ENCODE results near the gene NECTIN2. TPM values are rescaled to one million over a fixed set of nuclear protein-coding genes. Genes with fewer than 3 reads are reported as not detected.

The NECTIN2 gene
- total and polyA plus RNA-seq, 2 donors = 11.2 to 19.5 TPM

- Histone ChIP-seq H3K9me3 (ENCODE audit: control insufficient read depth in 2 of 2, insufficient read depth in 1 of 2, low read length in 1 of 2) (peaks cover 0 to 8% of the 10 kb centered on the region in 2 donors), H3K4me1 (ENCODE audit: control insufficient read depth in 2 of 2, insufficient read depth in 2 of 2, low read length in 2 of 2) (peaks cover 0 to 10% of the 10 kb centered on the region in 2 donors), H3K27me3 (ENCODE audit: control insufficient read depth in 2 of 2, insufficient read depth in 1 of 2, low read length in 1 of 2) (peaks cover 0 to 37% of the 10 kb centered on the region in 2 donors), H3K27ac (ENCODE audit: low read depth in 1 of 2, low read length in 1 of 2) (no peak overlapping the region), H3K36me3 (ENCODE audit: control insufficient read depth in 2 of 2, insufficient read depth in 2 of 2, low read length in 1 of 2) (no peaks in the 10 kb centered on the region), H3K4me3 (ENCODE audit: low read length in 2 of 2) (no peak overlapping the region)
- 41% methylated on average over 14 of the region's 14 CpGs for WGBS
- no peak for DNase-seq (ENCODE audit: low read depth in 6 of 9, low spot score in 9 of 9)
These were observed 38.2 kb upstream of the NECTIN2 start for GRCh38 chr19:44807652-44808462.

- H3K4me1 ChIP-seq (ENCODE audit: control insufficient read depth in 2 of 2, insufficient read depth in 2 of 2, low read length in 2 of 2) = peaks cover 0 to 10% of the 10 kb centered on the region in 2 donors
- H3K4me3 ChIP-seq (ENCODE audit: low read length in 2 of 2) = peak within 1 kb of the TSS; percentile 20 to 24
- no peaks in the 10 kb centered on the region for H3K36me3 ChIP-seq (ENCODE audit: control insufficient read depth in 2 of 2, insufficient read depth in 2 of 2, low read length in 1 of 2)
- no peak for DNase-seq (ENCODE audit: low read depth in 6 of 9, low spot score in 9 of 9)
- H3K9me3 ChIP-seq (ENCODE audit: control insufficient read depth in 2 of 2, insufficient read depth in 1 of 2, low read length in 1 of 2) = peaks cover 0 to 8% of the 10 kb centered on the region in 2 donors
- 4% methylated on average over 59 of the region's 59 CpGs for WGBS
- H3K27me3 ChIP-seq (ENCODE audit: control insufficient read depth in 2 of 2, insufficient read depth in 1 of 2, low read length in 1 of 2) = peaks cover 0 to 37% of the 10 kb centered on the region in 2 donors
- no peak within 1 kb of the TSS for H3K27ac ChIP-seq (ENCODE audit: low read depth in 1 of 2, low read length in 1 of 2)
These were observed 37.4 kb upstream of the NECTIN2 start, which contains the start of gene BCAM for GRCh38 chr19:44808463-44809371. BCAM (plus strand) TSS chr19:44809103; CDS start chr19:44809125, 22 bp downstream.

DNA sequence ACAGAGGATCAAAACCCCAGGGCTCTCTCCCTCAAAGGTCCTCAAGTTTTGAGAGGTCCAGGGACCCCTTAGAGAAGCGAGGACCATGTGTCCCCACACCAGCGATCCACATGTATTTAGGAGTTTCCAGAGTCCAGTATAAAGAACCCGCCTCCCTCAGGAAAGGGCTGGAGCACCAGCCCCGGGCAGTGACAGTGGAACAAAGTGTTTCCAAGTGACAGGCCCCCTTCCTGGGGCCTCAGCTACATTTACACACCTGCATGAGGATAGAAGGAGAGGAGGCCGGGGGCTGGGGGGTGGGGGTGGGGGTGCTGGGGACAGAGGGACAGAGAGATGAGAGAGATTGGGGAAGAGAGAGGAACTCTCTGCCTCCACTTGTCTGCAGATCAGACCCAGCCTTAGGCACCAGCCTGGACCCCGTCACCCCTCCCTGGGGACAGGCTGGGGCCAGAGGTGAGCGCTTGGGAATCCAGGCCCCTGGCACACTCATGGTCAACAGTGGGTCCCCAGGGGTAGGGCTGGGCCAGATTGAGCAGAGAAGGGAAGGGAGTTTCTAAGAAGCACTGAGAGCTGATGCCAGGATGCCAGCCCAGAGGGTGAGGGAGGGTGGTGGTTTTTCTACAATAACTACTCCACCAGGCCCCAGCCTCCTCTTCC is 36.4 kb upstream of the NECTIN2 start:
- DNase-seq (ENCODE audit: low read depth in 6 of 9, low spot score in 9 of 9) = no peak
- Histone ChIP-seq H3K4me1 (ENCODE audit: control insufficient read depth in 2 of 2, insufficient read depth in 2 of 2, low read length in 2 of 2) (peaks cover 0 to 10% of the 10 kb centered on the region in 2 donors), H3K4me3 (ENCODE audit: low read length in 2 of 2) (peak overlapping the region; percentile 19 to 24), H3K36me3 (ENCODE audit: control insufficient read depth in 2 of 2, insufficient read depth in 2 of 2, low read length in 1 of 2) (no peaks in the 10 kb centered on the region), H3K9me3 (ENCODE audit: control insufficient read depth in 2 of 2, insufficient read depth in 1 of 2, low read length in 1 of 2) (peaks cover 0 to 5% of the 10 kb centered on the region in 2 donors), H3K27me3 (ENCODE audit: control insufficient read depth in 2 of 2, insufficient read depth in 1 of 2, low read length in 1 of 2) (peaks cover 0 to 33% of the 10 kb centered on the region in 2 donors), H3K27ac (ENCODE audit: low read depth in 1 of 2, low read length in 1 of 2) (no peak overlapping the region)
- WGBS = 70% methylated on average over 7 of the region's 7 CpGs

DNA sequence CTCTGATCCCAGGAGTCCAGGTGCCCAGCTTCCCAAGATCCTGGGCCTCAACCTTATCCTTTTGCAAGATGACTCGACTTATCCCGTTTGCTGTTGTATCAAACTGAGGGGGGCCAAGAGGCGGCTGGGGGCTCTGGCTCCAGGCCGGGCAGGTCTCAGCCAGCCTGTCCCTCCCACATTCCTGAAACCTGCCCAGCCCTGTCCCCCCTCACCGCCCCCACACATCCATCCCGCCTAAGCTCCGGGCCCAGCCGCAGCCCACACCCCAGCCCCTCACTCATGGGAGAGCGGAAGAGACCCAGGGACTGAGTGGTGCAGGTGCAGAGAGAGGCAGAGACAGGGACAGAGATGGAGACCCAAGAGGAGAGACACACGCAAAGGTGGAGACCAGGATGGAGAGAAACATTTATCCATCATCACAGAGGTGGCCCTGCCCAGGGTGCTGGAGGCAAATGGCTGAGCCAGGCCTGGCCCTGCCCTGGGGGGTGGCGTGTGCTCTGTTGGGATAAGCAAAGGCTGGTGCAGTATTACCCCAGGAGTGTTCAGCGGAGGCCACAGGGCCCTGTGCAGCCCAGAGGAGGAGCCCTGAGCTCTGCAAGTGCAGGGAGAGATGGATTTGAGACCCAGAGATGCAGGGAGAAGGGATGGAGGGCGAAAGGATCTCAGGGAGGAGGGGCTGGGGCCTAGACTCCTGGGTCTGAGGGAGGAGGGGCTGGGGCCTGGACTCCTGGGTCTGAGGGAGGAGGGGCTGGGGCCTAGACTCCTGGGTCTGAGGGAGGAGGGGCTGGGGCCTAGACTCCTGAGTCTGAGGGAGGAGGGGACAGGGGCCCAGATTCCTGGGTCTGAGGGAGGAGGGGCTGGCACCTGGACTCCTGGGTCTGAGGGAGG is 35.6 kb upstream of the NECTIN2 start:
- 94% methylated on average over 13 of the region's 13 CpGs for WGBS
- peaks cover 0 to 5% of the 10 kb centered on the region in 2 donors for H3K9me3 ChIP-seq (ENCODE audit: control insufficient read depth in 2 of 2, insufficient read depth in 1 of 2, low read length in 1 of 2)
- H3K4me3 ChIP-seq (ENCODE audit: low read length in 2 of 2) = no peak overlapping the region
- no peaks in the 10 kb centered on the region for H3K36me3 ChIP-seq (ENCODE audit: control insufficient read depth in 2 of 2, insufficient read depth in 2 of 2, low read length in 1 of 2)
- H3K27me3 ChIP-seq (ENCODE audit: control insufficient read depth in 2 of 2, insufficient read depth in 1 of 2, low read length in 1 of 2) = peaks cover 0 to 33% of the 10 kb centered on the region in 2 donors
- H3K4me1 ChIP-seq (ENCODE audit: control insufficient read depth in 2 of 2, insufficient read depth in 2 of 2, low read length in 2 of 2) = peaks cover 0 to 10% of the 10 kb centered on the region in 2 donors
- H3K27ac ChIP-seq (ENCODE audit: low read depth in 1 of 2, low read length in 1 of 2) = no peak overlapping the region
- no peak for DNase-seq (ENCODE audit: low read depth in 6 of 9, low spot score in 9 of 9)

GRCh38 chr19:44811122-44811419 is 35.0 kb upstream of the NECTIN2 start:
- H3K9me3 ChIP-seq (ENCODE audit: control insufficient read depth in 2 of 2, insufficient read depth in 1 of 2, low read length in 1 of 2) = peaks cover 0 to 5% of the 10 kb centered on the region in 2 donors
- no peak overlapping the region for H3K4me3 ChIP-seq (ENCODE audit: low read length in 2 of 2)
- peaks cover 0 to 33% of the 10 kb centered on the region in 2 donors for H3K27me3 ChIP-seq (ENCODE audit: control insufficient read depth in 2 of 2, insufficient read depth in 1 of 2, low read length in 1 of 2)
- 96% methylated on average over 7 of the region's 7 CpGs for WGBS
- no peak overlapping the region for H3K27ac ChIP-seq (ENCODE audit: low read depth in 1 of 2, low read length in 1 of 2)
- no peak for DNase-seq (ENCODE audit: low read depth in 6 of 9, low spot score in 9 of 9)
- peaks cover 0 to 10% of the 10 kb centered on the region in 2 donors for H3K4me1 ChIP-seq (ENCODE audit: control insufficient read depth in 2 of 2, insufficient read depth in 2 of 2, low read length in 2 of 2)
- no peaks in the 10 kb centered on the region for H3K36me3 ChIP-seq (ENCODE audit: control insufficient read depth in 2 of 2, insufficient read depth in 2 of 2, low read length in 1 of 2)

- no peak for DNase-seq (ENCODE audit: low read depth in 6 of 9, low spot score in 9 of 9)
- H3K9me3 ChIP-seq (ENCODE audit: control insufficient read depth in 2 of 2, insufficient read depth in 1 of 2, low read length in 1 of 2) = peaks cover 0 to 2% of the 10 kb centered on the region in 2 donors
- peaks cover 0 to 10% of the 10 kb centered on the region in 2 donors for H3K4me1 ChIP-seq (ENCODE audit: control insufficient read depth in 2 of 2, insufficient read depth in 2 of 2, low read length in 2 of 2)
- WGBS = 97% methylated on average over 28 of the region's 28 CpGs
- H3K4me3 ChIP-seq (ENCODE audit: low read length in 2 of 2) = no peak overlapping the region
- no peak overlapping the region for H3K27ac ChIP-seq (ENCODE audit: low read depth in 1 of 2, low read length in 1 of 2)
- H3K27me3 ChIP-seq (ENCODE audit: control insufficient read depth in 2 of 2, insufficient read depth in 1 of 2, low read length in 1 of 2) = peaks cover 0 to 29% of the 10 kb centered on the region in 2 donors
- no peaks in the 10 kb centered on the region for H3K36me3 ChIP-seq (ENCODE audit: control insufficient read depth in 2 of 2, insufficient read depth in 2 of 2, low read length in 1 of 2)
These were observed 33.9 kb upstream of the NECTIN2 start for GRCh38 chr19:44812142-44812718.

DNA sequence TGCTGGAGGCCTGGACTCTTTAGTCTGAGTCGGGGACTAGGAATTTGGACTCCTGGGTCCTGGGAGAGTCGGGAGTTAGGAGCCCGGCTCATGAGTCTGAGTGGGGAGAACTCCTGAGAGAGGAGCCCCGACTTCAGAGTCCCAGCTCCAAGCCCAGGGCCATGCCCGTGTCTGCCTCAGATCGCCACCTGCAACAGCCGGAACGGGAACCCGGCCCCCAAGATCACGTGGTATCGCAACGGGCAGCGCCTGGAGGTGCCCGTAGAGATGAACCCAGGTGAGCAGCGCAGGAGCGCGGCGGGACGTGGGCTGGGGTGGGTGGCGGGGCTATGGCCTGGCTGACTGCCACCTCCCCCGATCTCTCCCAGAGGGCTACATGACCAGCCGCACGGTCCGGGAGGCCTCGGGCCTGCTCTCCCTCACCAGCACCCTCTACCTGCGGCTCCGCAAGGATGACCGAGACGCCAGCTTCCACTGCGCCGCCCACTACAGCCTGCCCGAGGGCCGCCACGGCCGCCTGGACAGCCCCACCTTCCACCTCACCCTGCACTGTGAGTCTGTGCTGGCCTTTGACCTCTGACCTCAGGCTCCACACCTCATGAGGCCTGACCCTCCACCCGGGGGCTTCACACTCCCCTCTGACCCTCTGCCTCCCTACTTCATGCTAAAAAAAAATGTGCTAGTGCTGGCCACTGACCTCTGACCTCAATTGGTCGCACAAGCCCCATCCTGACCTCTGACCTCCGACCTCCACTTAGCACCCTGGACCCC is 32.8 kb upstream of the NECTIN2 start:
- Histone ChIP-seq H3K27me3 (ENCODE audit: control insufficient read depth in 2 of 2, insufficient read depth in 1 of 2, low read length in 1 of 2) (peaks cover 0 to 20% of the 10 kb centered on the region in 2 donors), H3K36me3 (ENCODE audit: control insufficient read depth in 2 of 2, insufficient read depth in 2 of 2, low read length in 1 of 2) (no peaks in the 10 kb centered on the region), H3K27ac (ENCODE audit: low read depth in 1 of 2, low read length in 1 of 2) (no peak overlapping the region), H3K9me3 (ENCODE audit: control insufficient read depth in 2 of 2, insufficient read depth in 1 of 2, low read length in 1 of 2) (no peaks in the 10 kb centered on the region), H3K4me3 (ENCODE audit: low read length in 2 of 2) (no peak overlapping the region), H3K4me1 (ENCODE audit: control insufficient read depth in 2 of 2, insufficient read depth in 2 of 2, low read length in 2 of 2) (peaks cover 0 to 10% of the 10 kb centered on the region in 2 donors)
- no peak for DNase-seq (ENCODE audit: low read depth in 6 of 9, low spot score in 9 of 9)
- 96% methylated on average over 38 of the region's 38 CpGs for WGBS
